Testis (tissue), 2 donors: Measurements from ENCODE around the gene GRID1.

Source experiments
- CTCF ChIP-seq, 3 experiments: fragments of 450-650 bp in 2 of 3; fragments of 200-600 bp in 1 of 3; sonication (generic) in 1 of 3; IDR thresholded peaks; one replicate each; pipeline ENCODE4 v1.5.1; 2016 to 2019; ENCODE audit warnings: antibody characterized with exemption in 3 of 3, mild to moderate bottlenecking in 2 of 3, moderate library complexity in 1 of 3
- POLR2A ChIP-seq: fragments of 450-650 bp; IDR thresholded peaks from one replicate; pipeline ENCODE4 v1.6.1; 2017; ENCODE audit warnings: antibody characterized with exemption, mild to moderate bottlenecking, moderate library complexity

GRCh38 chr10:86191686-86192085 lies 174.9 kb downstream of the GRID1 start:
- TF ChIP-seq POLR2A (no peak), CTCF (IDR thresholded peaks at IDR 0.05) (no peak)
